IMR-90 (cell line): ENCODE measurements around the gene LDLRAD3.

ENCODE experiments used
- BHLHE40 ChIP-seq: fragments of 150-350 bp; IDR thresholded peaks from 2 replicates; pipeline ENCODE4 v1.6.1; 2016; ENCODE audit warnings: mild to moderate bottlenecking, low read depth, low read length
- CEBPB ChIP-seq: IDR thresholded peaks from 2 replicates; pipeline ENCODE4 v1.6.1; 2012; ENCODE audit warnings: low read depth, low read length, improper control_type of control experiment
- CHD1 ChIP-seq: IDR thresholded peaks from 2 replicates; pipeline ENCODE4 v1.6.1; 2012; ENCODE audit warnings: low read depth, low read length, improper control_type of control experiment
- CTCF ChIP-seq: conservative IDR thresholded peaks from 2 replicates; pipeline ENCODE4 v1.5.1; 2012; ENCODE audit warnings: mild to moderate bottlenecking, low read depth, low read length, improper control_type of control experiment
- ELK1 ChIP-seq: fragments of 150-350 bp; IDR thresholded peaks from 2 replicates; pipeline ENCODE4 v1.6.1; 2016; ENCODE audit warnings: low read depth, mild to moderate bottlenecking, low read length, moderate library complexity, borderline replicate concordance
- MAFK ChIP-seq: IDR thresholded peaks from 2 replicates; pipeline ENCODE4 v1.6.1; 2012; ENCODE audit warnings: low read depth, low read length, improper control_type of control experiment
- MAZ ChIP-seq: IDR thresholded peaks from 2 replicates; pipeline ENCODE4 v1.6.1; 2012; ENCODE audit warnings: low read depth, mild to moderate bottlenecking, low read length, improper control_type of control experiment, moderate library complexity, borderline replicate concordance
- POLR2A ChIP-seq: IDR thresholded peaks from 2 replicates; pipeline ENCODE4 v1.6.1; 2012; ENCODE audit warnings: mild to moderate bottlenecking, low read depth, low read length
- RAD21 ChIP-seq: IDR thresholded peaks from 2 replicates; pipeline ENCODE4 v1.6.1; 2012; ENCODE audit warnings: low read length, improper control_type of control experiment
- RCOR1 ChIP-seq: IDR thresholded peaks from 2 replicates; pipeline ENCODE4 v1.6.1; 2012; ENCODE audit warnings: mild to moderate bottlenecking, low read length, improper control_type of control experiment; ENCODE audit not compliant: insufficient replicate concordance
- RFX5 ChIP-seq: IDR thresholded peaks from 2 replicates; pipeline ENCODE4 v1.8.0; 2012; ENCODE audit warnings: low read depth, mild to moderate bottlenecking, low read length, moderate library complexity
- SMC3 ChIP-seq: fragments of 150-350 bp; IDR thresholded peaks from 2 replicates; pipeline ENCODE4 v1.6.1; 2016; ENCODE audit warnings: low read depth, mild to moderate bottlenecking, antibody characterized with exemption, low read length, moderate library complexity
- USF2 ChIP-seq: fragments of 150-350 bp; IDR thresholded peaks from 2 replicates; pipeline ENCODE4 v1.6.1; 2017; ENCODE audit warnings: mild to moderate bottlenecking, antibody characterized with exemption, low read length, low read depth

- TF ChIP-seq MAZ = no peak
- no peak for TF ChIP-seq USF2
- no peak for TF ChIP-seq CHD1
- no peak for TF ChIP-seq CTCF
- no peak for TF ChIP-seq MAFK
- TF ChIP-seq POLR2A = no peak
- TF ChIP-seq ELK1 = no peak
- no peak for TF ChIP-seq CEBPB
- TF ChIP-seq RFX5 = no peak
- no peak for TF ChIP-seq SMC3
- no peak for TF ChIP-seq BHLHE40
- TF ChIP-seq RCOR1 = no peak
- TF ChIP-seq RAD21 = no peak
Observed at GRCh38 chr11:36016263-36016662, 72.4 kb downstream of the LDLRAD3 start.
